RPMI8226 (cell line): ENCODE results near the gene KRTAP9-3.
"Not testable (repeated sequence)": the region's sequence is repeated elsewhere in the genome, so short reads cannot be mapped to it uniquely, and the experiment has no call there.

Source experiments
- DNase-seq: peaks from one replicate; pipeline ENCODE4 v3.0.0-alpha.2; 2015

The KRTAP9-3 gene, protein sequence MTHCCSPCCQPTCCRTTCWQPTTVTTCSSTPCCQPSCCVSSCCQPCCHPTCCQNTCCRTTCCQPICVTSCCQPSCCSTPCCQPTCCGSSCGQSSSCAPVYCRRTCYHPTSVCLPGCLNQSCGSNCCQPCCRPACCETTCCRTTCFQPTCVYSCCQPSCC

DNA sequence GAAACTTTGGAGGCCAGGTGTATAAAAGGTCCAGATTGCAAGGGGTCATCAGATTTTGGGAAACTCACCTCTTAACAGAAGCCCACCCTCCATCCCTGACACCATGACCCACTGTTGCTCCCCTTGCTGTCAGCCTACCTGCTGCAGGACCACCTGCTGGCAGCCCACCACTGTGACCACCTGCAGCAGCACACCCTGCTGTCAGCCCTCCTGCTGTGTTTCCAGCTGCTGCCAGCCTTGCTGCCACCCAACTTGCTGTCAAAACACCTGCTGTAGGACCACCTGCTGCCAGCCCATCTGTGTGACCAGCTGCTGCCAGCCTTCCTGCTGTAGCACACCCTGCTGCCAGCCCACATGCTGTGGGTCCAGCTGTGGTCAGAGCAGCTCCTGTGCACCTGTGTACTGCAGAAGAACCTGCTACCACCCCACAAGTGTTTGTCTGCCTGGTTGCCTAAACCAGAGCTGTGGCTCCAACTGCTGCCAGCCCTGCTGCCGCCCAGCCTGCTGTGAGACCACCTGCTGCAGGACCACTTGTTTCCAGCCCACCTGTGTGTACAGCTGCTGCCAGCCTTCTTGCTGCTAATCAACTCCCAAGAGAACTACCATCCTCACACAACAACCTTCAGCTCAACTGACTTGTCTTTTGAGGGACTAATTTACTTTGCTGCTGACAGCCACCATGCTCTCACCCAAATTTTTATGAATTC is at the start of gene KRTAP9-3:
KRTAP9-3 (plus strand) TSS at position 51 of the 707 bp plus-strand sequence; CDS start at position 104, 53 bp downstream.
- DNase-seq = not testable (repeated sequence)

DNA sequence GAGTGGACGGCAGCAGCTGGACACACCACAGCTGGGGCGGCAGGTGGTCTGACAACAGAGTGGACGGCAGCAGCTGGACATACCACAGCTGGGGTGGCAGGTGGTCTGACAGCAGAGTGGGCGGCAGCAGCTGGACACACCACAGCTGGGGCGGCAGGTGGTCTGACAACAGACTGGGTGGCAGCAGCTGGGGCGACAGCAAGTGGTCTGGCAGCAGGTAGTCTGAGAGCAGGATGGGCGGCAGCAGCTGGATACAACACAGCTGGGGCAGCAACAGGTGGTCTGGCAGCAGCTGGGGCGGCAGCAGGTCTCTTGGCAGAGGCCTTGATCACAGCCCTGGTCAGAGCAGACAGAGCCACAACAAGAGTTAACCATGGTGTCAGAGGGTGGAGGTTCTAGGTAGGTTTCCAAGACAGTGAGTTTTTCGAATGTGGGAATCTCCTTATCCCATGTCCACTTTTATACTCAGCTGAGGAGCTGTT is 47.7 kb upstream of the KRTAP9-3 start, which contains the start of gene KRTAP4-1:
KRTAP4-1 (minus strand) TSS at position 432 of the 482 bp plus-strand sequence; CDS start at position 375, 57 bp downstream.
- no peak for DNase-seq

DNA sequence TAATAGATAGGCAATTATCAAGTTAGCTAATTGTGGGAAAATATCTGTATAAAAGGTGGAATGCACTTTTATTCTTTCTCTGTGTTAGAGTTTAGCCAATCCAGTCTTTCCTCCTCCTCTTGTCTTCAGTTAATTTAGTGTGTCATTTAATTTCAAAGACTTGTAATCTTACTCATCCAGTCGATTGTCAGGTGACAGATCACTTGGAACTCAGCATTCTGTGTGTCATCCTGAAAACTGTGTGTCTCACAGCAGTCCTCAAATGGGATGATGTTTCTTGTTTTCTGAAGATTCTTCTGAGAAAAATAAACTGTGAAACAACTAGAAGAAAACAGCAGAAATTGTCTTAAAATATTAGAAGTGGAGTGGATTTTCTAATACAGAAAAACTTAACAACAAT is 47.2 kb upstream of the KRTAP9-3 start:
- DNase-seq = no peak

DNA sequence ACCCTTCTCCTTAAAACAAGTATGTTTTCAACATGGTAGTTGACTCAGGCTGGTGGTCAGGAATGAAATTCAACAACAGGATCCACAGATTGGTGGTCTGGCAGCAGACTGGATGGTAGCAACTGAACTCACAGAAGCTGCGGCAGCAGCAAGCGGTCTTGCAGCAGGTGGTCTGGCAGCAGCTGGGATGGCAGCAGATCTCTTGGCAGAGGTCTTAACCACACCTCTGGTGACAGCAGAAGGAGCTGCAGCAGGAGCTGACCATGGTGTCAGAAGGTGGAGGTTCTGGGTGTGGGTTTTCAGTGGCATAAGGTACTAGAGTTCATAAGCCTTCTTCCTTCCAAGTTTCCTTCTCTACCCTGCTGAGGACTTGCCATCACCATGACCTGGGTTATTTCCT is 45.4 kb upstream of the KRTAP9-3 start:
- peak; percentile 30 for DNase-seq

DNA sequence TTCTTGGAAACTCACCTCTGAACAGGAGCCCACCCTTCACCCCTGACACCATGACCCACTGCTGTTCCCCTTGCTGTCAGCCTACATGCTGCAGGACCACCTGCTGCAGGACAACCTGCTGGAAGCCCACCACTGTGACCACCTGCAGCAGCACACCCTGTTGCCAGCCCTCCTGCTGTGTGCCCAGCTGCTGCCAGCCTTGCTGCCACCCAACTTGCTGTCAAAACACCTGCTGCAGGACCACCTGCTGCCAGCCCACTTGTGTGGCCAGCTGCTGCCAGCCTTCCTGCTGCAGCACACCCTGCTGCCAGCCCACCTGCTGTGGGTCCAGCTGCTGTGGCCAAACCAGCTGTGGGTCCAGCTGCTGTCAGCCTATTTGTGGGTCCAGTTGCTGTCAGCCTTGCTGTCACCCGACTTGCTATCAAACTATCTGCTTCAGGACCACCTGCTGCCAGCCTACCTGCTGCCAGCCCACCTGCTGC is 42.4 kb upstream of the KRTAP9-3 start, which contains the start of gene KRTAP9-1:
KRTAP9-1 (plus strand) TSS at position 51 of the 482 bp plus-strand sequence; CDS start at position 51, 0 bp downstream.
- not testable (repeated sequence) for DNase-seq

DNA sequence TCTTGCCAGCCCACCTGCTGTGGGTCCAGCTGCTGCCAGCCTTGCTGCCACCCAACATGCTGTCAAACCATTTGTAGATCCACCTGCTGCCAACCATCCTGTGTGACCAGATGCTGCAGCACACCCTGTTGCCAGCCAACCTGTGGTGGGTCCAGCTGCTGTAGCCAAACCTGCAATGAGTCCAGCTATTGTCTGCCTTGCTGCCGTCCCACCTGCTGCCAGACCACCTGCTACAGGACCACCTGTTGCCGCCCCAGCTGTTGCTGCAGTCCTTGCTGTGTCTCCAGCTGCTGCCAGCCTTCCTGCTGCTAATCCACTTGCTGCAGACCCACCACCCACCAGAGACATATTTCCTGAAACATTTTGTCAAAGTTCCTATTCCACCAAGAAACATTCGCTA is 41.9 kb upstream of the KRTAP9-3 start:
- no peak for DNase-seq

DNA sequence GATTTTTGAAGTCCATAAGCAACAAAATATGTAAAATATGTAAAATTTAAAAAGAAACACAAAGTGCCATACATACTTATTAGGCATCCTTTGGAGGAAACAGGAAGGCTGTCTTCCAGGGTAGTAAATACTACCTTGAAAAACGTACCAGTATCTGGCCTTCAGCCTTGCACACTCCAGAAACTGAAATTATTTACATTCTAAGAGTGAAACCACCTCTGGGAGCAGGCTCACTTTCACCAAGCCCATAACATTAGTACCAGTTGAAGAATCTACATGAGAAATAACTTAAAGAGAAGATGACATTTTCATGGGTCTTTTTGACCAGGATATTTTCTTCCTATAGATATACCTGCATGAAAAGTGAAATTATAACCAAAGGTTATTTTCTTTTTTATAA is 36.2 kb upstream of the KRTAP9-3 start:
- no peak for DNase-seq

DNA sequence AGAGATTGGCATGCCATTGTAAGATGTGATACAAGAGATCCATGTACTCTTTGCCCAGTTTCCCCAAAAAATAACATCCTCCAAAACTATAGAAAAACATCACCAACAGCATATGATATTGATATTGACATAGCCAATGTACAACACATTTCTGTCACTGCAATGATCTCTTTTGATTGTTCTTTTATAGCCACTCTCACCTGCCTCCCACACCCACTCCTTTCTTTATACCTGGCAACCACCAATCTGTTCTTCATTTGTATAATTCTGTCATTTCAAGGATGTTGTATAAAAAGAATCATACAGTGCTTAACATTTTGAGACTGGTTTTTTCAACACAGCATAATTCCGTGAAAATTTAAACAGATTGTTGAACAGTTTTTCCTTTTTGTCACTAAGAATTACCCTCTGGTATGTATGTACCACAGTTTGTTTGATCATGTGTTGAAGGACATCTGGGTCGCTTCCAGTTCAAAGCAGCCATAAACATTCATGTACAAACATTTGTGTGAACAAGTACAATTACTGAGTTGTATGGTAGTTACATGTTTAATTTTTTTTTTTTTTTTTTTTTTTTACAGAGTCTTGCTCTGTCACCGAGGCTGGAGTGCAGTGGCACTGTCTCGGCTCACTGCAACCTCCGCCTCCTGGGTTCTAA is 32.7 kb upstream of the KRTAP9-3 start:
- no peak for DNase-seq

DNA sequence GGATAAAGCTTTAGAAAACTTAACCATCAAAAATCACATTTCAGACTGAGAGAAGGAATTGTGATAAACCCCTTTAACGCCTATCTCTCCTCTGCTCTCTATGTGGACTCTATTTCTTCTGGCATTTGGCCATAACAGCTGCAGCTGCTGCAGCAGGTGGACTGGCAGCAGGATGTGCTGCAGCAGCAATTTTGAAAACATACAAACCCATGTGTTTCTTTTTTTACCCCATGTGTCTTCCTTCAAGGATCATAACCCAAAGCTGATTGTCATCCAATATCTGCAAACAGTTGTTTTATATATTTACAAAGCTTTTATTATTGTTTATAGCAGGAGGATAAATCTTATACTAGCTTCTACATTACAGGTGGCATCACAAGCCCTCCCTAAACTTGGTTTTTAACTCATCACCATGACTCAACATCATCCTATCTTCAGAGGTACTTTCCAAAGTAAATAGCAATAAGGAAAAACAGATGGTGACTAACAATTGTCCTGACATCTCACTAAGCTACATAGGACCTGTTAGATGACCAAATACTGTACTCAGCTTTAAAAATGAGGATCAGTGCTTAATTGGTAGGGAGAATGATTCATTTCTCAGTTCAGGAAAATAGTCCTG is 20.3 kb upstream of the KRTAP9-3 start:
- peak; percentile 90 for DNase-seq

DNA sequence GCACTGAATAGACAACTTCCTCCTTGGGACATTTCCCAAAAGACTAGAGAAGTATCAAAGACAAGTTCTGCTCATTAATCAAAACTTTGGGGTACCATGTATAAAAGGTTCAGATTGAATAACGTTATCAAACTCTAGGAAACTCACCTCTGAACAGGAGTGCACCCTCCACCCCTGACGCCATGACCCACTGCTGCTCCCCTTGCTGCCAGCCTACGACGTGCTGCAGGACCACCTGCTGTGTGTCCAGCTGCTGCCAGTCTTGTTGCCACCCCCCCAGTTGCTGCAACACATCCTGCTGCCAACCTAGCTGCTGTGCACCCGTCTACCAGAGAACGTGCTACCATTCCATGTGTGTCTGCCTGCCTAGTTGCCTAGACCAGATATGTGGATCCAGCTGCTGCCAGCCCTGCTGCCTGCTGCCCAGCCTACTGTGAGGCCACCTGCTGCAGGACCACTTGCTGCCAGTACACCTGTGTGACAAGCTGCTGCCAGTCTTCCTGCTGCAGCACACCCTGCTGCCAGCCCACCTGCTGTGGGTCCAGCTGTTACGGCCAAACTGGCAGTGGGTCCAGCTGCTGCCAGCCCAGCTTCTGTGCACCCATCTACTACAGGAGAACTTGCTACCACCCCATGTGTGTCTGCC is 19.6 kb upstream of the KRTAP9-3 start:
- peak; percentile 75 for DNase-seq

DNA sequence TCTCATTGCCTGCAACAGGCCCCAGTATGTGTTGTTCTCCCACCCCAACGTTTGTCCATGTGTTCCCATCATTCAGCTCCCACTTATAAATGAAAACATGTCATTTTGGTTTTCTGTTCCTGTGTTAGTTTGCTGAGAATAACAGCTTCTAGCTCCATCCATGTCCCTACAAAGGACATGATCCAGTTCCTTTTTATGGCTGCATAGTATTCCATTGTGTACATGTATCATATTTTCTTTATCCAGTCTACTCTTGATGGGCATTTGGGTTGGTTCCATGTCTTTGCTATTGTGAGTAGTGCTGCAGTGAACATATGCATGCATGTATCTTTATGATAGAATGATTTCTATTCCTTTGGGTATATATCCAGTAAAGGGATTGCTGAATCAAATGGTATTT is 16.6 kb upstream of the KRTAP9-3 start:
- DNase-seq = no peak

DNA sequence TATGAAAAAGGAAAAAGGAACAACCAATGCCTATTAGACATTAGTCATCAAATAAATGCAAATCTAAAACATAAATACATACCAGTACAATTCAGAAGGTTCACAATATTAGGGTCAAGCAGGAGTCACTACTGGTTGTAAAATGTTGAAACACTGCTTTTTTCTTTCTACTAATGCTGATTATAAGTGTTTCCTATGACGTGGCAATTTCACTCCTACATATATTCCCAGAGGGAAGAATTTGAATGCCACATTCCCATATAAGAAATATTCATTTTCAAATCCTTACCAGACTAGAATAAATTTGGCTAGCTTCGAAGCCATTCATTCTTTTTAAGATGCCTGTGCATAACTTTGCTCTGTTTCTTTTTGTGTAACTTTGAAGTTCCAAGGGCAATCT is 8.4 kb upstream of the KRTAP9-3 start:
- DNase-seq = no peak

DNA sequence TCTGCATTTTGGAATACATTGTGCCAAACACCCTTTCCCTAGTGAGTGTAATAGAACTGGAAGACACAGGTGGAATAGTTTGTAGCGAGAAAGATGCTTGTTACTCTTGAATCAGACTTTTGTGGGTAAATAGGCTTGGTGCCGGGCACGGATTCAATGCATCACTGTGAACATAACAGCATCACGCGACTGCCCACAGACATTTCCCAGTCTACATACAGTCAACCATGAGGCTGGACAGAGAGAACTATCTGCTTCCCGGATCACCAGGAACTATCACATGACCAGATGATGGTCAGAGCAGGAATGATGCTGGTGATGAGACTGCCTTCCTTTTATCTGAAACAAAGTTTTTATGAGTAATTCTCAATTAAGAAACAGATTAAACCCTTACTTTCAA is 6.2 kb upstream of the KRTAP9-3 start:
- no peak for DNase-seq

DNA sequence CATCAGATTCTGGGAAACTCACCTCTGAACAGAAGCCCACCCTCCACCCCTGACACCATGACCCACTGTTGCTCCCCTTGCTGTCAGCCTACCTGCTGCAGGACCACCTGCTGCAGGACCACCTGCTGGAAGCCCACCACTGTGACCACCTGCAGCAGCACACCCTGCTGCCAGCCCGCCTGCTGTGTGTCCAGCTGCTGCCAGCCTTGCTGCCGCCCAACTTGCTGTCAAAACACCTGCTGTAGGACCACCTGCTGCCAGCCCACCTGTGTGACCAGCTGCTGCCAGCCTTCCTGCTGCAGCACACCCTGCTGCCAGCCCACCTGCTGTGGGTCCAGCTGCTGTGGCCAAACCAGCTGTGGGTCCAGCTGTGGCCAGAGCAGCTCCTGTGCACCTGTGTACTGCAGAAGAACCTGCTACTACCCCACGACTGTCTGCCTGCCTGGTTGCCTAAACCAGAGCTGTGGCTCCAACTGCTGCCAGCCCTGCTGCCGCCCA is 5.6 kb upstream of the KRTAP9-3 start, which contains the start of gene KRTAP9-2:
KRTAP9-2 (plus strand) TSS at position 51 of the 498 bp plus-strand sequence; CDS start at position 58, 7 bp downstream.
- not testable (repeated sequence) for DNase-seq

DNA sequence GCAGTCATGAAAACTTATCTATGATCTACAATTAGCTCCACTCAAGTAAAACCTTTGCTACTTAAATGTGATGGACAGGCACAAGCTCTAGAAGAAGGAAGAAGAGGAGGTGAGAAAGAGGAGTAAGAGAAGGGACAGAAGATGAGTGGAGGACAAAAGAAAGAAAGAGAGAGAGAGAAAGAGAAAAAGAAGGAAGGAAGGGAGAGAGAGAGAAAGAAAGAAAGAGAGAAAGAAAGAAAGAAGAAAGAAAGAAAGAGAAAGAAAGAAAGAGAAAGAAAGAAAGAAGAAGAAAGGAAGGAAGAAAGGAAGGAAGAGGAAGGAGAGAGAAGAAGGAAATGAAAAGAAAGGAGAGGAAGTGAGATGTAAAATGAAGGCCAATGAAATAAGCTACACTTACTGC is 2.2 kb upstream of the KRTAP9-3 start:
- no peak for DNase-seq

DNA sequence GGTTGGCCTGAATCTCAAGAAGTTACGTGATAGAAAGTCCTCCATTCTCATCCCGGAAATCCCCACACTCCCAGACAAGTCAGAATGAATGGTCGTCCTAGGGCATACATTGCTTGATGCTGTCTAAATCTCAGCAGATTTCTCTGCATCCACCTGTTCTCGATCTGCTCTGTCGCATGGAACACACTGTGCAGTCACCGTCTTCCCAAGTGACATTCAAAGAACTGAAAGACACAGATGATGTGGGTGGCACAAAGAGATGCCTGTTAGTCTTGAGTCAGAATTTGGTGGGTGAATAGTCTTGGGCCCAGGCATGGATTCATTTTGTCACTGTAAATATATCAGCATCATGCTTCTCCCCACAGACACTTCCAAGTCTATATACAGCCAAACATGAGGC is 518 bp upstream of the KRTAP9-3 start:
- no peak for DNase-seq

DNA sequence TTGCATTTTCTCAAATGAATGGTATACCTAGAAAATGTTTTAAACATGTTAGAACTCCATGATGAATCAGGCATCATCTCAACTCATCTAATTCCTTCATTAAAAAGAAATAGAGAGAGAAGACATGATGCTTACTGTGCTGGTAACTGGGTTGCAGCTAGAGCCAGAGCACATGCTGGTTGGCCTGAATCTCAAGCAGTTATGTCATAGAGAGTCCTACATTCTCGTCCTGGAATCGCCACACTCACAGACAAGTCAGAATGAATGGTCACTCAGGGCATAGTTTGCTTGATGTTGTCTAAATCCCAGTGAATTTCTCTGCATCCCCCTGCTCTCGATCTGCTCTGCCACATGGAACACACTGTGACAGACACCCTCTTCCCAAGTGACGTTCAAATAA is 4.9 kb downstream of the KRTAP9-3 start:
- DNase-seq = not testable (repeated sequence)

DNA sequence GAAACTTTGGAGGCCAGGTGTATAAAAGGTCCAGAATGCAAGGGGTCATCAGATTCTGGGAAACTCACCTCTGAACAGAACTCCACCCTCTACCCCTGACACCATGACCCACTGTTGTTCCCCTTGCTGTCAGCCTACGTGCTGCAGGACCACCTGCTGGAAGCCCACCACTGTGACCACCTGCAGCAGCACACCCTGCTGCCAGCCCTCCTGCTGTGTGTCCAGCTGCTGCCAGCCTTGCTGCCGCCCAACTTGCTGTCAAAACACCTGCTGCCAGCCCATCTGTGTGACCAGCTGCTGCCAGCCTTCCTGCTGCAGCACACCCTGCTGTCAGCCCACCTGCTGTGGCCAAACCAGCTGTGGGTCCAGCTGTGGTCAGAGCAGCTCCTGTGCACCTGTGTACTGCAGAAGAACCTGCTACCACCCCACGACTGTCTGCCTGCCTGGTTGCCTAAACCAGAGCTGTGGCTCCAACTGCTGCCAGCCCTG is 5.7 kb downstream of the KRTAP9-3 start, which contains the start of gene KRTAP9-8:
KRTAP9-8 (plus strand) TSS at position 51 of the 489 bp plus-strand sequence; CDS start at position 104, 53 bp downstream.
- peak; percentile 9 for DNase-seq

DNA sequence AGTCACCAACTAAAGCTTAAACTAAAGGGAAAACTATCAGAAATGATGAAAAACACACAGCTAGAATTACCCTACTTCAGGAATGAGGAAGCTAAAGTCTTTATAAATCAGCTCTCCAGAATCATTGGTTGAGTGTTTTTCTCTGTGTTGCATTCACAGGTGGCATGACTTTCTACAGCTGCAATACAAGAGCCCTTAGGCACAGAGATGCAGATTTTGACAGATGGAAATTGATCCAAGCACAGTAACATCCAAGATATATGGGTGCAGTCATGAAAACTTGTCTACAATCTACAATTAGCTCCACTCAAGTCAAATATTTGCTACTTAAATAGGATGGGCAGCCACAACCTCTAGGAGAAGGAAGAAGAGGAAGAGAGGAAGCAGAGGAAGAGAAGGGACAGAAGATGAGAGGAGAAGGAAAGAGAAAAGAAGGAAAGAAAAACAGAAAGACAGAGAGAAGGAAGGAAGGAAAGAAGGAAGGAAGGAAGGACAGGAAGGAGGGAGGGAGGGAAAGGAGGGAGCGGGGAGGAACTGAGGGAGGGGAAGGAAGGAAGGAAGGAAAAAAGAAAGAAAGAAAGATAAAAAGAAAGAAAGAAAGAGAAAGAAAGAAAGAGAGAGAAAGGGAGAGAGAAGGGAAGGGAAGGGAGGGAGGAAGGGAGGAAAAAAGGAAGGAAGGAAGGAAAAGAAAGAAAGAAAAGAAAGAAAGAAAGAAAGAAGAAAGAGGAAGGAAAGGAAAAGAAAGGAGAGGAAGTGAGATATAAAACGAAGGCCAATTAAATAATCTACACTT is 14.9 kb downstream of the KRTAP9-3 start:
- not testable (repeated sequence) for DNase-seq

DNA sequence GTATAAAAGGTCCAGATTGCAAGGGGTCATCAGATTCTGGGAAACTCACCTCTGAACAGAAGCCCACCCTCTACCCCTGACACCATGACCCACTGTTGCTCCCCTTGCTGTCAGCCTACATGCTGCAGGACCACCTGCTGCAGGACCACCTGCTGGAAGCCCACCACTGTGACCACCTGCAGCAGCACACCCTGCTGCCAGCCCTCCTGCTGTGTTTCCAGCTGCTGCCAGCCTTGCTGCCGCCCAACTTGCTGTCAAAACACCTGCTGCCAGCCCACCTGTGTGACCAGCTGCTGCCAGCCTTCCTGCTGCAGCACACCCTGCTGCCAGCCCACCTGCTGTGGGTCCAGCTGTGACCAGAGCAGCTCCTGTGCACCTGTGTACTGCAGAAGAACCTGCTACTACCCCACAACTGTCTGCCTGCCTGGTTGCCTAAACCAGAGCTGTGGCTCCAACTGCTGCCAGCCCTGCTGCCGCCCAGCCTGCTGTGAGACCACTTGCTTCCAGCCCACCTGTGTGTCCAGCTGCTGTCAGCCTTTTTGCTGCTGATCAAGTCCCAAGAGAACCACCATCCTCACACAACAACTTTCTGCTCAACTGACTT is 17.5 kb downstream of the KRTAP9-3 start, which contains the start of gene KRTAP9-4:
KRTAP9-4 (plus strand) TSS at position 51 of the 604 bp plus-strand sequence; CDS start at position 85, 34 bp downstream.
- not testable (repeated sequence) for DNase-seq
